HG03575 (cell line): Measurements from ENCODE around the gene CHTF18.
"Not testable (repeated sequence)": the region's sequence is repeated elsewhere in the genome, so short reads cannot be mapped to it uniquely, and the experiment has no call there.

Experiments
- ATAC-seq: cut with Tn5 transposase; IDR thresholded peaks from one replicate; pipeline ENCODE4 v1.9.1; 2021; ENCODE audit not compliant: unreplicated experiment, insufficient number of reproducible peaks, low FRiP score; ENCODE audit errors: extremely low read depth

The CHTF18 gene

DNA sequence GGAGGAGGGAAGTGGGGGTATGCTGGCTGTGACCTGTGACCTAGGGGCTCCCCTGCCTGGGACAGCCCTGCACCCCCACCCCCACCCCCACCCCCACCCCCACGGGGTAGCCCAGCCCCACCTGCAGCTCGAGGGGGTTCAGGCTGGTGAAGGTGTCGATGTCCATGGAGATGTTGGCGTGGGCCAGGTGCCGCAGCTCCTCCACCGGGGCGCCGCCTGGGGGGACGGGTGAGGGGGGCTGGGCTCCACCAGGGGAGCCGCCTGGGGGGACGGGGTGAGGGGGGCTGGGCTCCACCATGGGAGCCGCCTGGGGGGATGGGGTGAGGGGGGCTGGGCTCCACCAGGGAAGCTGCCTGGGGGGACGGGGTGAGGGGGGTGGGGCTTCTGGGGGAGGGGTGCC is 18.0 kb upstream of the CHTF18 start:
- no peak for ATAC-seq

DNA sequence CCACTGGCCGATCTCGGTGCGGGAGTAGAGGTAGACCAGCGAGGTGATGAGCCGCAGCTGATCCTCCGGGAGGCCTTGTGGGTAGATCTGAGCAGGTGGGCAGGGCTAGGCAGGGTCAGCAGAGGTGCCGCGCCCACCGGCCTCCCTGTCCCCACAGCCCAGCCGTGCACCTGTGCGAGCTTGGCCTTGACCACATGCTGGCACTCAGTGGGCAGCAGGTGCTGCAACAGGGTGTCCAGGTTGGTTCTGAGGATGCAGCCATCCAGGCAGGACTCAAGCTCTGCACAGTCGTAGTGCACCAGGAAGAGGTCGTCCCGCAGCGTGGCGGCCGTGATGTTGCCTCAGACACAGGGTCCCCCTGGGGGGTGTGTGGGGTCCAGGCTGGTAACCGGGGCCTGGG is 15.5 kb upstream of the CHTF18 start:
- no peak for ATAC-seq

DNA sequence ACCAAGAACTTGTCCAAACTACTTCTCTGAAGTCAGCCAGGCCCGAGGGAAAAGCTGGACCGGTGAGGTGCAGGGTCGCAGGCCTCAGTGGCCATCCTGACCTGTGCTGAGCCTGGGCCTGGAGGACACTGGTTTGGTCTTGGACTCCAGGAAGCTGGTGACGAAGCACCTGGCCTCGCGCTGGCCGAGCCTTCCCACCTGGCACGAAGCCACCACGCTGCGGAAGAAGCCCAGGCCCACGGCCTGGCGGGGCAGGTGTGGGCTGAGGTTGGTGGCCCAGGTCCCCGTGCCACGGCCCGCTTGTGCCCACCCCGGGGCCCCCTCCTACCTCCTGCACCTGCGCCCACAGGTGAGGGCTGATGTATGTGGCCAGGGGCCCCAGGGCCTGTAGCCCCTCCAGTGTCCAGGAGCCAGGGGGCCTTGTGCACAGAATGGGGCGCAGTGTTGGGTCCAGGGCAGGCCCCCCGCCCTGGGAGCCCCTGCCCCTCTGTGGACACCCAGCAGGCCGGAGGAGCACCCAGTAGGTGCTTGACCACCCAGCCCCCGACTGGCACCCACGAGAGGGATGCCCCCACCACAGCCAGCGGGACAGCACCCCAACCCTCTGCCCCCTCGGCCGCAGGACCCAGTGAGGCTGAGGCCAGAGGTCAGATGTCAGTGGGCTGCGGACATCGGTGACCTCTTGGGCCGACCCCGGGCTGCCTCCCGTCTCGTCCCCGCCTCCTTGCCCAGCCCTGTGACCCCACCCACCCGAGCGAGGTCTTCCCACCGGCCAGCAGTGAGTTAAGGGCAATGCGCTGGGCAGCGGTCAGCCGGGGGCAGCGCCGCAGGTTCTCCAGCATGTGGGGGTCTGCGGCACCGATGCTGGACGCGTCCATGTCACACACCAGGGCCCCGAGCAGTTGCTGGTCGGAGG is 14.1 kb upstream of the CHTF18 start:
- ATAC-seq = no peak

DNA sequence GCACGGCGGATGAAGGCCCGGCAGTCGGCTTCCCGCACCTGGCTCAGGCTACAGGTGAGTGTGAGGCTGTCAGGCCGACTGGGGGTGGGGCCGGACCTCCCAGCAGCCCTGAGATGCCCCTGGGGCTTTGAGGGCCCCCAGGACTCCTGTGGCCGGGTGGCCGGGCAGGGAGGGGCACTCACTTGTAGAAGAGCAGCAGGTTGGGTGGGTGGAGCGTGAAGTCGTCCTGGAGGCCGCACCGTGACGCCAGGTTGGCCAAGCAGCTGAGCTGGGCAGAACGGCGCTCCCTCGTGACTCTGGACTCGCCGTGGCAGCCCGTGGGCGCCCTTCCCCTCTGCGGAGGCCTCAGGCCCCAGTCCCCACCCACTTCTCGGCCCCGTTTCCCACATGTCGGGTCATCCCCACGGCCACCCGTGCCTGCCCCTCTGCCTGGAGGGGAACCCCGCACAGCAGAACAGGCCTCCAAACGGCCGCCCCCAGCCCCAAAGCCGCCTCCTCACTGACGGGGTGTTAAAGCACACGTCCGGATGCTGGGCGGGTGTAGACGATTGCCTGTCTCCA is 13.1 kb upstream of the CHTF18 start:
- ATAC-seq = no peak

DNA sequence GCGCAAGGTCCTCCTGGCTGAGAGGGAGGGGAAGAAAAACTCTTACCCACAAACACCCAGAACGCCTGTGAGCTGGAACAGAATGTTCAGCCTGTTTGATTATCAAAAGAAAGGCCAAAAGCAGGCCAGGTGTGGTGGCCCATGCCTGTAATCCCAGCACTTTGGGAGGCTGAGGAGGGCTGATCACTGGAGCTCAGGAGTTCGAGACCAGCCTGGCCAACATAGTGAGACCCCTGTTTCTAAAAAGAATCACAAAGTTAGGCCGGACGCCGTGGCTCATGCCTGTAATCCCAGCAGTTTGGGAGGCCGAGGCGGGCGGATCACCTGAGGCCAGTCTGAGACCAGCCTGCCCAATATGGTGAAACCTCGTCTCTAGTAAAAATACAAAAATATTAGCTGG is 12.1 kb upstream of the CHTF18 start:
- not testable (repeated sequence) for ATAC-seq

DNA sequence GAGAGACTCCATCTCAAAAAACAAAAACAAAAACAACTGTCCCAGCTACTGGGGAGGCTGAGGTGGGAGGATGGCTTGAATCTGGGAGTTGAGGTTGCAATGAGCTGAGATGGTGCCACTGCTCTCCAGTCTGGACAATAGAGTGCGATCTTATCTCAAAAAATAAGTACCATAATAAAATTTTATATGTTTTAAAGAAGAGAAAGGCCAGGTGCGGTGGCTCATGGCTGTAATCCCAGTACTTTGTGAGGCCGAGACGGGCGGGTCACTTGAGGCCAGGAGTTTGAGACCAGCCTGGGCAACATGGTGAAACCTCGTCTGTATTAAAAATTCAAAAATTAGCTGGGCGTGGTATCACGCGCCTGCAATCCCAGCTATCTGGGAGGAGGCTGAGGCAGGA is 11.6 kb upstream of the CHTF18 start:
- no peak for ATAC-seq

DNA sequence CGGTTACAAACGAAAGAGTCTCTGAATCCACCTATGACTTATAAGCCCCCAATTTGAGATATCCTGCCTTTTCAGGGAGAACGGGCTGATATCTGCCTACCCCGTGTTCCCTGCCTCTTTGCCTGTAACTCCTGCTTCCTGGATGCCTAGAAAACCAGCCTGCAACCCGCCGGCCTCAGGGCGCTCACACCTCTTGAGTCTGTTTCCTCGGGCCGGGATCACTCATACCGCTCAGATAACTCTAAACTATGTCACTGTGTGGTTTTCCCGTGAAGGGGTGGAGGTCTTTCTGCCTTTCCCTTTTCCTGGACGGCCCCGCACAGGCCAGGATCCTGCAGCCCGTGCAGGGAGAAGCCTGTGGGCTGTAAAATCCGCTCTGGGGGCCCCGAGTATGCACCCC is 10.6 kb upstream of the CHTF18 start:
- ATAC-seq = no peak

DNA sequence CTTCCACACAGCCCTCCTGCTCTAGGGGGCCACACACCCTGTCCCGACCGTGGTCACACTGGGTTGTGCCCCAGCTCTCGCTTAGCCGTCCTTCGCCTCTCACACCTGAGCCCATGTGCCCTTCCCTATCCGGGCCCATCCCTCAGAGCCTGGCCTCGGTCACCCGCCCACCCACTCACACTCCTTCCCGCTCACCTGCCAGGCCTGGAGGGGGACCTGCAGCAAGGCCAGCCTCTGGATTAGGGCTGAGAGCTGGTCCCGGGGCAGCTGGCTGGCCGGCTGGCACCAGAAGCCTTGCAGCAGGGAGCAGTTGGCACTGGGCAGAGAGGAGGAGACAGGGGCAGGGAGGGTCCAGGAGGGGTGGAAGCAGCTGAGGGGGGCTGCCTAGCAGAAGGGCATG is 10.0 kb upstream of the CHTF18 start:
- no peak for ATAC-seq

DNA sequence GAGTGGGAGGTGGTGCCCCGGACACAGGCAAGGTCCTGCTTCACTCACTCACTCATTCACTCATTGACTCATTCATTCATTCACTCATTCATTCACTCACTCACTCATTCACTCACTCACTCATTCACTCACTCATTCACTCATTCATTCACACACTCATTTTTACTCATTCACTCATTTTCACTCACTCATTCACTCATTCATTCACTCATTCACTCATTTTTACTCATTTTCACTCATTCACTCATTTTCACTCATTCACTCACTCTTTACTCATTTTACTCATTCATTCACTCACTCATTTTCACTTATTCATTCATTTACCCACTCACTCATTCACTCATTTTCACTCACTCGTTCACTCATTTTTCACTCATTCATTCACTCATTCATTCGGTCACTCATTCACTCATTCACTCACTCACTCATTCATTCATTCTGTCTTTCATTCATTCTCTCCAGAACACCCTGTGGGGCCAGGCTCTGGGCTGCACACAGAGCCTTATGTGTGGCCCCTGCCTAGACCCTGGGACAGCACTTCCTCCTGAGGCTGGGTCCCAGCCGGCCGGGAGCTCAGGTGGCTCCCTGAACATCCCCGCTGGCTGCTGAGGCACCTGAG is 9.4 kb upstream of the CHTF18 start:
- ATAC-seq = no peak

DNA sequence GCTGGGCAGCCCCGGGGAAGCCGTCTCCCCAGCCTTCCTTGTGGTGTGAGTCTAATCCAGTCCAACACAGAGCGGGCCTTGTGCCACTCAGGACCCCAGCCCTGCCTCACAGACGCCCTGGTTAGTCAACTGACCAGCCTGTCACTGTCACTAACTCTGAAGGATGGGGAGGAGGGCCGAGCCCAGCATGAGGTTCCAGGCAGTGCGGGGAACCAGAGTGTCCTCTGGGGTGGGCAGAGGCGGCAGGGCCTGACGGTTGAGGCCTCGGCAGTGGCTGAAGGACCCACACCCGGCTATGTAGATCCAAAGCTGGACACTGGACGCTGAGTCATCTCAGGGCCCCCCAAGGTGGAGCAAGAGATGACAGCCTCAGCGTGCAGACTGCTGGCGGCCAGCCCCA is 8.9 kb upstream of the CHTF18 start:
- no peak for ATAC-seq

DNA sequence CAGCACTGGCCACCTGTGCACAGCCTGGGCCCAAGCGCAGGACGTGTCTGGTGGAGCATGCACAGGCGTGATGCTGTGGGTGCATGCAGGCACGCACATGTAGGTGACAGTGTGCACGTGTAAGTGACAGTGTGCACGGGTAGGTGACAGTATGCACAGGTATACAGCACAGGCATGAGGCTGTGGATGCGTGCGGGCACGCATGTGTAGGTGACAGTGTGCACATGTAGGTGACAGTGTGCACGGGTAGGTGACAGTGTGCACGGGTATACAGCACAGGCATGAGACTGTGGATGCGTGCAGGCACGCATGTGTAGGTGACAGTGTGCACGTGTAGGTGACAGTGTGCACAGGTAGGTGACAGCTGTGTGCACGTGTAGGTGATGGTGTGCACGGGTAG is 8.1 kb upstream of the CHTF18 start:
- no peak for ATAC-seq

DNA sequence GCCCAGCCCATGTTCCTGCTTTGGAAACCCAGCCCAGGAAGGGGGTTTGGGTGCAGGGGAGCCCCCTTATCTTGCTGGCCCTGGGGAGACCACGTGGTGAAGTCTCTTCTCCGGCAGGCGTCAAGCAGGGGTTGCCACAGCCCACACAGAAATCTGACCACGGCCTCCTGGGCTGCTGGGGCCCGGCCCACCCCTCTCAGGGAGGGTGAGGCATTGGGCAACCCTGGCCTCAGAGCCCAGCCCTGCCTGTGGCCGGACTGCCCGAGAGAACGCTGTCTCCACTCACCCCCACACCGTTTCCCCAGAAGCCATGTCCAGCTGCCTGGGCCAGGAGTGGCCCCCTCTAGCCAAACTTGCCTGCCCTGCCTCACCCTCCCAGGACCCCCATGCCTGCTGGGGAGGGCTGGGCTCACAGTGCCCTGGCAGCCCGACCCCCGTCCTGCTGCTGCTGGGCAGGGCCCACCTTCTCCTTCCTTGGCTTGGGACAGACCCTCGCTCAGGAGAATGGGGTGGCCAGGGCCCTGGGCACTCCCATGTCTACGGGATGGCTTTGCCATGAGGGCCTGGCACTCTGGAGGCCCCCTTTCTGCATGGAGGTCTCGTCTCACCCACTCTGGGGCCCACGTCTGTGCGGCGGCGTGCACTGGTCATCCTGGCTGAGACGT is 6.9 kb upstream of the CHTF18 start:
- no peak for ATAC-seq

DNA sequence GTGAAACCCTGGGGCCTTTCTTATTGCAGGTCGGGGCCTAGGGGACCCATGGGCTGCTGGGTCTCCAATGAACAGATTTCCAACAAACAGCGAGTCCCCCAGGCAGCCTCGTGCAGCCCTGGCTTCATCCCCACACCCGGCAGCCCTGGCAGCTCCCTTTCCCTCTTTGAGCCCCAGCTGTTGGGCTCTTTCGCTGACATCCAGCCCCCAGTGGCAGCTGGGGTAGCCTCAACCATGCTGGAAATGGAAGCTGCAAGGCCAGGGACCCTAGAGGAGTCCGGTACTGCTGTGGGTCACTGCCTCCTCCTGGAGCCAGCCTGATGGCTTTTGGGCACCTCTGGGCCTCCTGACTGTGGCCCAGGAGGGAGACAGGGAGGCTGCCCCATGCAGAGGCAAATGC is 6.2 kb upstream of the CHTF18 start:
- ATAC-seq = no peak

DNA sequence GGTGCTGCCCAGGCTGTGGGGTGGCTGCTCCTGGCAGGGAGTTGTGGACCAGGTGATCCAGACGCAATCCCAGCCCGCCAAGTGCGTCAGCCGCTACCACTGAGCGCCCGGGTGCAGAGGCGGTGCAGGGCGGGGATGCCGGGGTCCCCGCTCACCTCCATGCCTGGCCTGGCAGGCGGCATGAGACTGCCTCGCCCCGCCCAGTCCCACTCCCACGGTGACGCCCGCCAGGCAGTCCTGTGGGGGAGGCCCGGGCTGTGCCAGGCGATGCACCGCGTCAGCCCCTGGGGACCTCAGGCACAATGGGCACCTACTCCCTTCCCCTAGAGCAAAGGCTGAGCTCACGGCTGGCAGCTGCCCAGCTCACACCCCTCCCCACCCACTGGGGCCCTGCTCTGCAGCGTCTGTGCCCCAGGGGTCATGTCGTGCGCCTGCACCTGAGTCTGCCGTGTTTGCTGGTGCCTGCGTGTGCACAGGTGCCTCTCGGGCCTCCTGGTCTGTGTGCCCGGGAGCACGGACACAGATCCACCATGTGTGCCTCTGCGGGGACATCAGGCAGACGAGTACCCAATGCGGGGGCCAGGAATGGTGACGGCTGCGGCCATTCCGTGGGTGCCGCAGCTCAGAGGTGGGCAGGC is 5.5 kb upstream of the CHTF18 start:
- no peak for ATAC-seq

DNA sequence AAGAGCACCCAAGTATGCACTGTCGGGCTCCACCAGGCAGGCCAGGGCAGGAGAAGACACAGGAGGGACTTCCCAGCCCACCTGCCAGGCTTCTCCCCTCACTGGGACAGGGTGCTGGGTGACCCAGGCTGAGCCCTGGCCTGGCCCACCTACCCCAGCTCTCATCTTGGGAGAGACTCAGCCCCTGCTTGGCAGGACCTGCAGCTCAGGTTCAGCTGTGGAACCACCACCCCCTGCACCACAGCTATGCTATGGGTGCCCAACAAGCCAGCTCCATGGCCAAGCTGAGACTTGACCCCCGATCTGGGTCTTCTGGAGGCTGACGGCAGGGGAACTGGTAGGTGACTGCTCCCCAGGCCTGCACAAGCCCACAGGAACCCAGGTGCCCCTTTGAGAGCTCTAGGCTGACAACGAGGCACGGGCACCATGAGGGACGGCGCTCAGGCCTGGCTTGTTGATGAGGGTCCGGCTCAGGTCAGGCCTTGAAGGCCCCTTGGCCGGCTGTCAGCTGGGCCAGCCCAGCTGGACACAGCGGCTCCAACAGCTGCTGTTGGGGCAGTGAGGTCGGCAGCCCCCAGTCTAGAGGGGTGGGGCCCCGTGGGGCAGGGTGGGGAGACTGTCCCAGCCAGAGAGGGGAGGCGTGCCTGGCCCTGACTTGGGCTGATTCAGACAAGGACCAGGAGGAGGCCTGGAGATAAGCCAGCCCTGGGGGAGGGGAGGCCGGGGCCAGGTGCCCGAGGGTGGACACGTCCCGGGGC is 4.8 kb upstream of the CHTF18 start:
- no peak for ATAC-seq

DNA sequence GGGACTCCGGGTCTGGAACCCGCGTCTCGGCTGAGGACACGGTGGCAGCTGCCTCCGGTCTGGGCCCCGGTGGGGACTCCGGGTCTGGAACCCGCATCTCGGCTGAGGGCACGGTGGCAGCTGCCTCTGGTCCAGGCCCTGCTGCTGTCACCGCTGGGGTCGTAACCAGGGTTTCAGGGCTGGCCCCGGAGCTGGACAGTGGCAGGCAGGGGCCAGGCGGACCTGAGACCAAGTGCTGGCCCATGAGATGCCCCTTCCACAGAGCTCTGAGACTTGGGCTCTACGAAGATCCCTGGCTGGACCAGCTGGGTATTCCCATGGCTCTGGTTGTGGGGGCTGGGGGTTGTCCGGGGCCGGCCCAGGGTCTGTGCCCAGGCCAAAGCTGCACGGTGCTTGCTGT is 4.0 kb upstream of the CHTF18 start:
- ATAC-seq = no peak

DNA sequence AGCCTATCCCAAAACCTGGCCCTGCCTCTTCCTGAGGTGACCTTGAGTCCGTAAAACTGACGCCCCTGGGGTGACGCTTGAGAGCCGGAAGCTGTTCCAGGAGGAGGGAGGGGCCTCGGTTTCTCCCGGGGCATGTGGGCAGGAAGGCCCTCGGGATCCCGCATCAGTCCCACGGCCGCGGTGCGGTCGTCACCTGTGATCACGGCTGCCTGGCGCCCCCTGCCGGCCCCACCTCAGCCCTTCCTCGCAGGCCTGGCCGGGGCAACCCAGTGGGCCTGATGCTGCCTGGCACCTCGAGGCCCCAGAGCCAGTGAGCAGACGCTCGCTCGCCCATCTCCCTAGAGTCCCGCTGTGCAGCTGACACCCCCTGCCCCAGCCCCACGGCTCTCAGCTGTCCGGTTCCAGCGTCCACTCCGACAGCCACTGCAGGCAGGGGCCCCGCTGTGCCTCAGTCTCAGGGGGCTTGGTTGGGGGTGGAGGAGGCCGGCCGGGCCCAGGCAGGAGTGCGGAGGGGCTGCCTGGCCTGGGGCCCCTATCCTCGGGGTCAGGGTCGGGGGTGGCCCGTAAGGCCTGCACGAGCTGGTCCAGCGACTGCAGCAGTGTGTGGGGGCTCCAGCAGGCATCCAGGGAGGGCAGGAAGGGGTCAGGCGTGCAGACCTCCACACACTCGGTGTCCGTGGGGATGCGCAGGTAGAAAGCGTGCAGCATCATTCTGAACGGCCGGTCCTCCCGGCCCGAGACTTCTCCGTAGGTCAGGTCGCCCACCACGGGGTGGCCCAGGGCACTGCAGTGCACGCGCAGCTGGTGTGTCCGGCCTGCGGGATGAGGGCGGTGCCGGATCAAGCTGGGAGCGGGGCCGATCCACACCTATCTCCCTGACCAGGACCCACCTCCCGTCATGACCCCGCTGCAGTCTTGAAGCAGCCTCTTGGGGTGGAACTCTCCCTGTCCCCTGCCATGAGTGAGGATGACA is 2.6 kb upstream of the CHTF18 start:
- ATAC-seq = no peak
